ENCODE results near the gene PSORS1C2. TPM values are rescaled to one million over a fixed set of nuclear protein-coding genes. Genes with fewer than 3 reads are reported as not detected.
A peak's percentile ranks its signal among the peaks of the same experiment; 100 is the strongest.

The PSORS1C2 gene
- total RNA-seq, 1 experiment from 2014 or later: 0.33 TPM

GRCh38 chr6:31168606-31169005, 29.7 kb upstream of the PSORS1C2 start:
- Histone ChIP-seq H4K91ac (ENCODE audit: insufficient read length, low read depth, low read length) (no peak overlapping the region), H3K4me1 (ENCODE audit: insufficient read depth, low read length) (peaks cover 6% of the 10 kb centered on the region), H3K18ac (ENCODE audit: insufficient read length, low read depth, low read length) (no peak overlapping the region), H3K79me2 (ENCODE audit: insufficient read depth, low read length) (peaks cover 40% of the 10 kb centered on the region), H3K56ac (ENCODE audit: insufficient read length, low read depth, low read length) (no peak overlapping the region), H2BK20ac (ENCODE audit: low read depth, low read length, poor library complexity, severe bottlenecking) (no peak overlapping the region), H3K4ac (ENCODE audit: low read depth, low read length) (no peak overlapping the region), H3K14ac (ENCODE audit: insufficient read depth, low read length) (no peak overlapping the region), H4K20me1 (ENCODE audit: control insufficient read depth, insufficient read depth, insufficient read length) (no peaks in the 10 kb centered on the region), H2AK5ac (ENCODE audit: insufficient read length, low read length) (no peak overlapping the region), H4K5ac (ENCODE audit: insufficient read length, low read depth, low read length) (no peak overlapping the region), H2BK5ac (ENCODE audit: insufficient read length, low read length) (no peak overlapping the region), H2BK12ac (ENCODE audit: insufficient read length, low read depth, low read length) (no peak overlapping the region), H3K27ac (ENCODE audit: insufficient read length, low read depth, low read length) (no peak overlapping the region), H3K23me2 (ENCODE audit: insufficient read length, low read depth, low read length, poor library complexity, severe bottlenecking) (peaks cover 22% of the 10 kb centered on the region), H2AFZ (ENCODE audit: low read length) (no peak overlapping the region), H3K9me3 (ENCODE audit: control insufficient read depth, low read depth, low read length) (no peaks in the 10 kb centered on the region), H2BK120ac (ENCODE audit: low read depth, low read length, poor library complexity, severe bottlenecking) (no peak overlapping the region), H2BK15ac (ENCODE audit: low read depth, low read length) (no peak overlapping the region), H3T11ph (ENCODE audit: low read length) (no peak overlapping the region), H3K23ac (ENCODE audit: insufficient read length, low read depth, low read length) (no peak overlapping the region), H3K79me1 (ENCODE audit: insufficient read depth, low read depth, low read length, poor library complexity, severe bottlenecking) (no peaks in the 10 kb centered on the region), H3K27me3 (ENCODE audit: insufficient read depth, low read length) (no peaks in the 10 kb centered on the region), H4K8ac (replicated peaks; ENCODE audit: insufficient read length, low read depth, low read length) (no peak overlapping the region), H3K4me2 (ENCODE audit: insufficient read depth, insufficient read length, low read length) (peak overlapping the region; percentile 97), H3K9ac (ENCODE audit: extremely low read depth, insufficient read length, low read length) (peak overlapping the region; percentile 94)
- Mint-ChIP-seq H3K27me3 (ENCODE audit: low read depth) (no peaks in the 10 kb centered on the region; the same call in 1 of the 2 replicates), H3K4me3 (peak overlapping the region; percentile 91), H3K27ac (peak overlapping the region; percentile 46 to 100 (median 55); a peak in 6 of 7 replicates), H3K9me3 (no peaks in the 10 kb centered on the region; a peak in 1 of 5 replicates), H3K36me3 (ENCODE audit: insufficient read depth in 1 of 3, low read depth in 3 of 3) (peaks cover 35 to 65% (median 46%) of the 10 kb centered on the region in 3 experiments), H3K4me1 (peaks cover 61 to 81% of the 10 kb centered on the region in 2 experiments)
- no CpG with 5 or more reads among the region's 3 CpGs for WGBS (ENCODE audit: extremely low coverage, insufficient read length, low lambda C conversion rate)
- DNase-seq: no peak
- TF ChIP-seq, protein P1, sequence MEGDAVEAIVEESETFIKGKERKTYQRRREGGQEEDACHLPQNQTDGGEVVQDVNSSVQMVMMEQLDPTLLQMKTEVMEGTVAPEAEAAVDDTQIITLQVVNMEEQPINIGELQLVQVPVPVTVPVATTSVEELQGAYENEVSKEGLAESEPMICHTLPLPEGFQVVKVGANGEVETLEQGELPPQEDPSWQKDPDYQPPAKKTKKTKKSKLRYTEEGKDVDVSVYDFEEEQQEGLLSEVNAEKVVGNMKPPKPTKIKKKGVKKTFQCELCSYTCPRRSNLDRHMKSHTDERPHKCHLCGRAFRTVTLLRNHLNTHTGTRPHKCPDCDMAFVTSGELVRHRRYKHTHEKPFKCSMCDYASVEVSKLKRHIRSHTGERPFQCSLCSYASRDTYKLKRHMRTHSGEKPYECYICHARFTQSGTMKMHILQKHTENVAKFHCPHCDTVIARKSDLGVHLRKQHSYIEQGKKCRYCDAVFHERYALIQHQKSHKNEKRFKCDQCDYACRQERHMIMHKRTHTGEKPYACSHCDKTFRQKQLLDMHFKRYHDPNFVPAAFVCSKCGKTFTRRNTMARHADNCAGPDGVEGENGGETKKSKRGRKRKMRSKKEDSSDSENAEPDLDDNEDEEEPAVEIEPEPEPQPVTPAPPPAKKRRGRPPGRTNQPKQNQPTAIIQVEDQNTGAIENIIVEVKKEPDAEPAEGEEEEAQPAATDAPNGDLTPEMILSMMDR (conservative IDR thresholded peaks at IDR 0.05): no peak
